Smooth muscle cell (in vitro differentiated cells): ENCODE measurements around the gene LCP1. TPM values are rescaled to one million over a fixed set of nuclear protein-coding genes. Genes with fewer than 3 reads are reported as not detected.

Experiments used
- DNase-seq: peaks from one replicate; lab custom pipeline; 2025; ENCODE audit not compliant: unreplicated experiment; lab: John Stamatoyannopoulos, UW
- H2AFZ ChIP-seq: fragments of 200-600 bp; sonication (generic); 2 replicates; pipeline ENCODE4 v1.6.0; 2016; ENCODE audit warnings: antibody characterized with exemption, low read depth, mild to moderate bottlenecking
- H3F3A ChIP-seq: fragments of 200-600 bp; sonication (generic); 2 replicates; pipeline ENCODE4 v1.6.0; 2017; ENCODE audit warnings: antibody characterized with exemption, low read depth
- H3K27ac ChIP-seq: fragments of 200-600 bp; sonication (generic); 2 replicates; pipeline ENCODE4 v1.5.1; 2016; ENCODE audit warnings: low read depth, mild to moderate bottlenecking
- H3K27me3 ChIP-seq: fragments of 200-600 bp; sonication (generic); 2 replicates; pipeline ENCODE4 v1.6.1; 2016; ENCODE audit warnings: low read depth, mild to moderate bottlenecking
- H3K36me3 ChIP-seq: fragments of 200-600 bp; sonication (generic); 2 replicates; pipeline ENCODE4 v1.5.1; 2016; ENCODE audit warnings: low read depth
- H3K4me1 ChIP-seq: fragments of 200-600 bp; sonication (generic); 2 replicates; pipeline ENCODE4 v1.5.1; 2016; ENCODE audit warnings: low read depth
- H3K4me2 ChIP-seq: fragments of 200-600 bp; sonication (generic); 2 replicates; pipeline ENCODE4 v1.6.0; 2016; ENCODE audit warnings: mild to moderate bottlenecking
- H3K4me3 ChIP-seq: fragments of 200-600 bp; sonication (generic); 2 replicates; pipeline ENCODE4 v1.5.1; 2016; ENCODE audit warnings: mild to moderate bottlenecking
- H3K79me2 ChIP-seq: fragments of 200-600 bp; sonication (generic); 2 replicates; pipeline ENCODE4 v1.6.0; 2016; ENCODE audit warnings: low read depth, mild to moderate bottlenecking
- H3K9ac ChIP-seq: fragments of 200-600 bp; sonication (generic); 2 replicates; pipeline ENCODE4 v1.6.0; 2016; ENCODE audit warnings: low read depth
- H3K9me3 ChIP-seq: fragments of 200-600 bp; sonication (generic); replicated peaks from 2 replicates; pipeline ENCODE4 v1.5.1; 2016; ENCODE audit warnings: low read depth
- H4K20me1 ChIP-seq: fragments of 200-600 bp; sonication (generic); 2 replicates; pipeline ENCODE4 v1.6.0; 2016; ENCODE audit warnings: low read depth
- WGBS: methylation state at CpG from one replicate; pipeline ENCODE4 v1.1.7; 2016; ENCODE audit warnings: low lambda C conversion rate; 5-methylcytosine and 5-hydroxymethylcytosine counted together
- polyA plus RNA-seq: library from polyadenylated mRNA; unstranded; fragments of >200 nt; fragmentation: Nextera tagmentation; extraction: Ambion mirVana; gene quantifications from 2 replicates; pipeline ENCODE4 v1.2.1, GENCODE V29; 2016
- total RNA-seq: library from RNA; depleted of rRNA; stranded (reverse); fragments of >200 nt; gene quantifications from 2 replicates; pipeline ENCODE4 v1.2.3, GENCODE V29; 2014
- TF ChIP-seq, protein P1 (sequence below): fragments of 200-600 bp; sonication (generic); IDR thresholded peaks from 2 replicates; pipeline ENCODE4 v1.5.1; 2017; ENCODE audit warnings: borderline replicate concordance, mild to moderate bottlenecking, antibody characterized with exemption; ENCODE audit not compliant: insufficient read depth, poor library complexity, severe bottlenecking

LCP1 gene
- total and polyA plus RNA-seq, 2 experiments from 2014 or later: 7.6 to 38.7 TPM

DNA sequence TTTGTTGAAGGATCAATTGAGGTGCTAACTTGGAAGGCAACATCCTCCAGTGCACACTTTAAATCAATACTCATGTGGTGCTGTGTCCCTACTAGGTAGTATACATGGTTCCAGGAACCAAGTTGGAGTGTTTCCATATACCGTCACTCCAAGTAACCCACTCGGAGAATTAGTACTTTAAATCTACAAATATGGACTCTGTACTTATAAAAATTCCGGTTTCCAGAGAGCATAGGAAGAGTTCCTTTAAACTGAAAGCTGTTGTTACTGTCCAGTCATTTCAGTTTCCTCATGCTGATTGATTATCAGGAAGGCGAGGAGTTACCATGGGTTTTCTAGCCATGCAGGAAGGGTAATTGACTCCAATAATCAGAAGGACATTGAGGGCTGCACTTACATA, 84.3 kb downstream of the LCP1 start:
- no peaks in the 10 kb centered on the region for H3F3A ChIP-seq
- 90% methylated on average over 4 of the region's 4 CpGs for WGBS
- H4K20me1 ChIP-seq: no peaks in the 10 kb centered on the region
- DNase-seq: no peak
- no peak overlapping the region for H3K27ac ChIP-seq
- H3K4me3 ChIP-seq: no peak overlapping the region
- TF ChIP-seq, protein P1, sequence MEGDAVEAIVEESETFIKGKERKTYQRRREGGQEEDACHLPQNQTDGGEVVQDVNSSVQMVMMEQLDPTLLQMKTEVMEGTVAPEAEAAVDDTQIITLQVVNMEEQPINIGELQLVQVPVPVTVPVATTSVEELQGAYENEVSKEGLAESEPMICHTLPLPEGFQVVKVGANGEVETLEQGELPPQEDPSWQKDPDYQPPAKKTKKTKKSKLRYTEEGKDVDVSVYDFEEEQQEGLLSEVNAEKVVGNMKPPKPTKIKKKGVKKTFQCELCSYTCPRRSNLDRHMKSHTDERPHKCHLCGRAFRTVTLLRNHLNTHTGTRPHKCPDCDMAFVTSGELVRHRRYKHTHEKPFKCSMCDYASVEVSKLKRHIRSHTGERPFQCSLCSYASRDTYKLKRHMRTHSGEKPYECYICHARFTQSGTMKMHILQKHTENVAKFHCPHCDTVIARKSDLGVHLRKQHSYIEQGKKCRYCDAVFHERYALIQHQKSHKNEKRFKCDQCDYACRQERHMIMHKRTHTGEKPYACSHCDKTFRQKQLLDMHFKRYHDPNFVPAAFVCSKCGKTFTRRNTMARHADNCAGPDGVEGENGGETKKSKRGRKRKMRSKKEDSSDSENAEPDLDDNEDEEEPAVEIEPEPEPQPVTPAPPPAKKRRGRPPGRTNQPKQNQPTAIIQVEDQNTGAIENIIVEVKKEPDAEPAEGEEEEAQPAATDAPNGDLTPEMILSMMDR: no peak
- no peaks in the 10 kb centered on the region for H3K79me2 ChIP-seq
- H3K27me3 ChIP-seq: peaks cover 10% of the 10 kb centered on the region
- no peak overlapping the region for H3K4me2 ChIP-seq
- no peaks in the 10 kb centered on the region for H3K4me1 ChIP-seq
- no peaks in the 10 kb centered on the region for H3K36me3 ChIP-seq
- H3K9me3 ChIP-seq: no peaks in the 10 kb centered on the region
- H3K9ac ChIP-seq: no peak overlapping the region
- H2AFZ ChIP-seq: no peak overlapping the region

DNA sequence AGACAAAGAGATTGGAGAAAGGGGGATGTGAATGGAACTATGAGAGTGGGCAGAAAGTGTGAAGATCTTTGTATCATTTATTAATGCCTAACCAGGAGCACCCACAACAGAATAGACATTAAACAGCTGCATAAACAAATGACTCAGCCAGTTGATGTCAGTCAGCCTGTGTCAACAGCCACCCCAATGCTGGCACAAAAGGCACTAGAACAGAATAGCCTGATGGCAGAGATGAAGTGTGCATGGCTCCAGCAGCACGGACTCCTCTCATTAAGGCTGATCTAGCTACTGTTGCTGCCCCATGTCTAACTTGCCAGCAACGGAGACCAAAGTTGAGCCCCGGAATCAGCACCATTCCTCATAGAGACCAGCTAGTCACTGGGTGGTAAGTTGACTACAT, 85.0 kb downstream of the LCP1 start:
- H3K27me3 ChIP-seq: peaks cover 12% of the 10 kb centered on the region
- H3K9me3 ChIP-seq: no peaks in the 10 kb centered on the region
- DNase-seq: no peak
- no peak overlapping the region for H2AFZ ChIP-seq
- no peaks in the 10 kb centered on the region for H3K79me2 ChIP-seq
- H3K4me1 ChIP-seq: no peaks in the 10 kb centered on the region
- H3F3A ChIP-seq: no peaks in the 10 kb centered on the region
- TF ChIP-seq, protein P1: no peak
- no peak overlapping the region for H3K9ac ChIP-seq
- no peaks in the 10 kb centered on the region for H4K20me1 ChIP-seq
- H3K36me3 ChIP-seq: no peaks in the 10 kb centered on the region
- no peak overlapping the region for H3K4me2 ChIP-seq
- no peak overlapping the region for H3K27ac ChIP-seq
- no peak overlapping the region for H3K4me3 ChIP-seq
- WGBS: 67% methylated on average over 3 of the region's 3 CpGs

DNA sequence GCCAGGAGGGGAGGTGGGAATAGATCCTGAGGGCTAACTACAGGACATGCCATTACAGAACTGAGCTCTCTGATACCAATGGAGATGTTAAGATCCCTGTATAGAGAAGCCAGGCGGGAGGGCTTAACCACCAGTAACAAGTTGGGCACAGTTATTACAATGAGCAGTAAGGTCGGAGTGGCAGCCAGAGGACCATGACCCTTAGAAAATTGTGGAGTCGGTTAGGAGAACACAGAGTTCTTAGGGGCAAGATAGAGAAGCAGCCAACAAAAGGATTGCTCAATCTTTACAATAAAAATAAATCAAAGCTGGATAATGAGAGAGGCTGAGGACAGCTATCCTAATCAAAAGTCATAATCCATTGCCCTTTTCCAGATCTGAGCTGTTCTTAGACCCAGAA, 87.5 kb downstream of the LCP1 start:
- Histone ChIP-seq H3K27me3 (peaks cover 12% of the 10 kb centered on the region), H3K27ac (no peak overlapping the region), H3K4me2 (no peak overlapping the region), H3K9me3 (no peaks in the 10 kb centered on the region), H3K9ac (no peak overlapping the region), H3K4me3 (no peak overlapping the region), H3K36me3 (no peaks in the 10 kb centered on the region), H3F3A (no peaks in the 10 kb centered on the region), H2AFZ (no peak overlapping the region), H3K4me1 (no peaks in the 10 kb centered on the region), H3K79me2 (no peaks in the 10 kb centered on the region), H4K20me1 (no peaks in the 10 kb centered on the region)
- WGBS: 89% methylated on average over 3 of the region's 3 CpGs
- TF ChIP-seq, protein P1: no peak
- no peak for DNase-seq

DNA sequence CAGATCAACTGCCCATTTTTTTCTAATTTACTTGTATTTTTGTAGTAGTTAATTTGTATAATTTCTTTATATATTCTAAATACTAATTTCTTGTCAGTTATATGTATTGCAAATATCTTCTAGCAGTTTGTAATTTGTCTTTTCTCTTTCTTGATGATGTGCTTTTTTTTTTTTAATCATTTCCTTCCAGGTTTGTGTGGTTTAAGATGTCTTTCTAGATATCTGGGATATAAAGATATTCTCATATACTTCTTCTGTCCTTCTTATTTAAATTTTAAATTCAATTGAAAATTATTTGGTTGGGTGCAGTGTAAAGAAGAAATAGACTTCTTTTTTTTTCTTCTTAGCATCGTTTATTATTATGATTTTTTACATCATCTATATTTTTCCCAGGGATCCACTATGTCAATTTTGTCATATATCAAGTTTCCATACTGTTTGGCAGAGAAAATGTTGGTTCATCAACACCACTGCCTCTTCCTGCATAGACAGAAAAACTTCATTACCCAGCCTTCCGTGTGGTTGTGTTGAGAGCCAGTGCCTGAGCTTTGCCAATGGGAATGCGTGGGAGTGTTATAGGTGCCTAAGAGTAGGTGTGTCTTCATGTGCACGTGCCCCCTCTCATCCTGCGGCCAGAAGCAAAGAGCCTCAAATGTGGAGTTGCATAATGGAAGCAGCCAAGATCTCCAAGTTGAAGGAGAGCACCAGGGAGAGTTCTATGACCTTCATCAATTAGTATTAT, 93.0 kb downstream of the LCP1 start:
- H3K36me3 ChIP-seq: no peaks in the 10 kb centered on the region
- WGBS: 76% methylated on average over 5 of the region's 5 CpGs
- no peaks in the 10 kb centered on the region for H4K20me1 ChIP-seq
- H3K9ac ChIP-seq: no peak overlapping the region
- no peak overlapping the region for H2AFZ ChIP-seq
- H3K4me2 ChIP-seq: no peak overlapping the region
- H3K27me3 ChIP-seq: peaks cover 12% of the 10 kb centered on the region
- H3K4me3 ChIP-seq: no peak overlapping the region
- TF ChIP-seq, protein P1: no peak
- no peaks in the 10 kb centered on the region for H3K79me2 ChIP-seq
- no peaks in the 10 kb centered on the region for H3K4me1 ChIP-seq
- H3K27ac ChIP-seq: no peak overlapping the region
- H3K9me3 ChIP-seq: no peaks in the 10 kb centered on the region
- H3F3A ChIP-seq: no peaks in the 10 kb centered on the region
- no peak for DNase-seq
